Ascending aorta (tissue), 2 donors: Measurements from ENCODE around the gene SPTBN1. TPM values are rescaled to one million over a fixed set of nuclear protein-coding genes. Genes with fewer than 3 reads are reported as not detected.

Experiments
- DNase-seq, 2 donors: peaks; one replicate each; pipeline ENCODE4 v3.0.0-alpha.2; 2019; ENCODE audit warnings: low spot score in 2 of 2
- H3K27ac ChIP-seq, 2 donors: fragments of 200-600 bp; sonication (generic); one replicate each; pipeline ENCODE4 v1.5.1; 2016 to 2017; ENCODE audit warnings: mild to moderate bottlenecking in 1 of 2
- H3K27me3 ChIP-seq: fragments of 200-600 bp; sonication (generic); one replicate; pipeline ENCODE4 v1.5.1; 2017
- H3K36me3 ChIP-seq, 2 donors: fragments of 200-600 bp; sonication (generic); one replicate each; pipeline ENCODE4 v1.5.1; 2016
- H3K4me1 ChIP-seq, 2 donors: fragments of 200-600 bp; sonication (generic); one replicate each; pipeline ENCODE4 v1.5.1; 2016 to 2017; ENCODE audit warnings: mild to moderate bottlenecking in 1 of 2
- H3K4me3 ChIP-seq, 2 donors: fragments of 200-600 bp; sonication (generic); one replicate each; pipeline ENCODE4 v1.5.1; 2016 to 2017; ENCODE audit warnings: mild to moderate bottlenecking in 1 of 2
- H3K9me3 ChIP-seq, 2 donors: fragments of 200-600 bp; sonication (generic); one replicate each; pipeline ENCODE4 v1.5.1; 2016
- CTCF ChIP-seq, 3 experiments: fragments of 200-600 bp in 2 of 3; fragments of 450-650 bp in 1 of 3; sonication (generic) in 2 of 3; IDR thresholded peaks; one replicate each; pipeline ENCODE4 v1.5.1; 2016 to 2019; ENCODE audit warnings: antibody characterized with exemption in 3 of 3, mild to moderate bottlenecking in 1 of 3, moderate library complexity in 1 of 3
- intact Hi-C: fragments of 100-400 bp; cut with DNase I; formaldehyde crosslinking; loops from one replicate; pipeline ENCODE4 v1.15.1; 2023
- total RNA-seq: library from RNA; depleted of rRNA; stranded (reverse); fragments of >200 nt; gene quantifications from one replicate; pipeline ENCODE4 v1.1.0, GENCODE V29; 2016

SPTBN1 gene
- total RNA-seq, 1 donor from 2014 or later: 246 TPM

GRCh38 chr2:54699665-54700064, 243.5 kb downstream of the SPTBN1 start:
- DNase-seq: no peak
- Histone ChIP-seq H3K4me1 (no peaks in the 10 kb centered on the region), H3K4me3 (no peak overlapping the region), H3K36me3 (no peaks in the 10 kb centered on the region), H3K27me3 (no peaks in the 10 kb centered on the region), H3K27ac (no peak overlapping the region), H3K9me3 (no peaks in the 10 kb centered on the region)
- intact Hi-C loops: loop anchor here (5.0 to 10.0 kb wide), 2 partner anchors 177 to 535 kb away; no protein-coding TSS in a partner anchor
- TF ChIP-seq CTCF (IDR thresholded peaks at IDR 0.05): no peak

GRCh38 chr2:54701029-54701428, 244.9 kb downstream of the SPTBN1 start:
- Histone ChIP-seq H3K4me1 (no peaks in the 10 kb centered on the region), H3K27me3 (no peaks in the 10 kb centered on the region), H3K9me3 (no peaks in the 10 kb centered on the region), H3K36me3 (no peaks in the 10 kb centered on the region), H3K27ac (no peak overlapping the region), H3K4me3 (no peak overlapping the region)
- intact Hi-C loops: loop anchor here (5.0 to 10.0 kb wide), 2 partner anchors 179 to 536 kb away; no protein-coding TSS in a partner anchor
- no peak for DNase-seq
- TF ChIP-seq CTCF (IDR thresholded peaks at IDR 0.05): no peak

GRCh38 chr2:54704238-54704637, 248.1 kb downstream of the SPTBN1 start:
- intact Hi-C loops: loop anchor here (2.0 to 10.0 kb wide), 3 partner anchors 182 to 597 kb away; no protein-coding TSS in a partner anchor
- Histone ChIP-seq H3K9me3 (no peaks in the 10 kb centered on the region), H3K36me3 (no peaks in the 10 kb centered on the region), H3K4me1 (peaks cover 0 to 7% of the 10 kb centered on the region in 2 donors), H3K27me3 (no peaks in the 10 kb centered on the region), H3K4me3 (no peak overlapping the region), H3K27ac (no peak overlapping the region)
- no peak for DNase-seq
- TF ChIP-seq CTCF (IDR thresholded peaks at IDR 0.05): no peak

- H3K4me1 ChIP-seq: peaks cover 0 to 7% of the 10 kb centered on the region in 2 donors
- H3K36me3 ChIP-seq: no peaks in the 10 kb centered on the region
- intact Hi-C loops: loop anchor here (2.0 to 10.0 kb wide), 3 partner anchors 183 to 598 kb away; no protein-coding TSS in a partner anchor
- no peaks in the 10 kb centered on the region for H3K9me3 ChIP-seq
- no peaks in the 10 kb centered on the region for H3K27me3 ChIP-seq
- peak; percentile 52 to 66 (median 58) for TF ChIP-seq CTCF (IDR thresholded peaks at IDR 0.05)
- no peak overlapping the region for H3K4me3 ChIP-seq
- no peak for DNase-seq
- no peak overlapping the region for H3K27ac ChIP-seq
Measured at GRCh38 chr2:54704688-54705605, 248.8 kb downstream of the SPTBN1 start.

- H3K4me1 ChIP-seq: peaks cover 0 to 7% of the 10 kb centered on the region in 2 donors
- no peak for TF ChIP-seq CTCF (IDR thresholded peaks at IDR 0.05)
Measured at GRCh38 chr2:54706622-54707021, 250.5 kb downstream of the SPTBN1 start.

More at GRCh38 chr2:54706622-54707021, 250.5 kb downstream of the SPTBN1 start:
- no peak for DNase-seq
- Histone ChIP-seq H3K36me3 (no peaks in the 10 kb centered on the region), H3K27ac (no peak overlapping the region), H3K27me3 (no peaks in the 10 kb centered on the region), H3K4me3 (no peak overlapping the region), H3K9me3 (no peaks in the 10 kb centered on the region)
- intact Hi-C loops: loop anchor here (10.0 kb wide), 1 partner anchor 542 kb away; no protein-coding TSS in a partner anchor
